NCI-H524 (cell line): Measurements from ENCODE around the gene RBBP4.
"Not testable (repeated sequence)": the region's sequence is repeated elsewhere in the genome, so short reads cannot be mapped to it uniquely, and the experiment has no call there.

ENCODE experiments used
- DNase-seq, 2 experiments: peaks; one replicate each; lab custom pipeline; 2025; lab: John Stamatoyannopoulos, UW

Gene RBBP4

DNA sequence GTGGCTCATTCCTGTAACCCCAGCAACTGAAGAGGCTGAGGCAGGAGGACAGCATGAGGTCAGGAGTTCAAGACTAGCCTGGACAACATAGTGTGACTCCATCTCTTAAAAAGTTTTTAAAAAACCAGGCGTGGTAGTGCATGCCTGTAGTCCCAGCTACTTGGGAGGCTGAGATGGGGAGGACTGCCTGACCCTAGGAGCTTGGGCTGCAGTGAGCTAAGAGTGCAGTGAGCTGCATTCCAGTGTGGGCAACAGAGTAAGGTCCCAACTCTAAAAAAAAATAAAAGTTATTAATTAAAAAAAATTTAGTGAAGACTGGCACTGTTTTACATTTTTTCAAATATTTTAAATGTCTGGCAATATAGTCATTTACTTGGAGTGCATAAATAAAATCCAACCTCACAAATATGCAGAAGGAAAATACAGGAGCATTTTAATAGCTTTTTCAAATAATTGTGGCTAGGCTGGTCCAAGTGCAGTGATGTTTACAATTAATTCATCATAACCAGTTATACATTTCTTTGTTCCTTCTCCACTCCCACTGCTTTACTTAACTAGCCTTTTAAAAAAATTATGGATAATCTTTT is 11.4 kb upstream of the RBBP4 start:
- DNase-seq = no peak

DNA sequence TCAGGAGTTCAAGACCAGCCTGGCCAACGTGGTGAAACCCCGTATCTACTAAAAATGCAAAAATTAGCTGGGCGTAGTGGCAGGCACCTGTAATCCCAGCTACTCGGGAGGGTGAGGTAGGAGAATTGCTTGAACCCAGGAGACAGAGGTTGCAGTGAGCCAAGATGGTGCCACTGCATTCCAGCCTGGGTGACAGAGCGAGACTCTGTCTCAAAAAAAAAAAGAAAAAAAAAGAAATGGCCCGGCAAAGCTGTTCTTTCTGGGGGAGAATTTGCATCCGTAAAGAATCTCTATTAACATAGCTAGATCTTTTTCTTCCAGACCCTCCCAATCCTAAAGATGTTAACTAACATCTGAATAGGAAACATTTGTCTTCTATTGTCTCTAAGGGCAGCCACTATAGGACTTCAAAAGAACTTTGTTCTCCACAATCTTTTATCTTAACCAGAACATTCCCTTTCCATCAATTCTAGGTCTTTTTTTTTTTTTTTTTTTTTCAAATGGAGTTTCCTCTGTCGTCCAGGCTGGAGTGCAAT is 8.6 kb upstream of the RBBP4 start:
- DNase-seq = not testable (repeated sequence)

DNA sequence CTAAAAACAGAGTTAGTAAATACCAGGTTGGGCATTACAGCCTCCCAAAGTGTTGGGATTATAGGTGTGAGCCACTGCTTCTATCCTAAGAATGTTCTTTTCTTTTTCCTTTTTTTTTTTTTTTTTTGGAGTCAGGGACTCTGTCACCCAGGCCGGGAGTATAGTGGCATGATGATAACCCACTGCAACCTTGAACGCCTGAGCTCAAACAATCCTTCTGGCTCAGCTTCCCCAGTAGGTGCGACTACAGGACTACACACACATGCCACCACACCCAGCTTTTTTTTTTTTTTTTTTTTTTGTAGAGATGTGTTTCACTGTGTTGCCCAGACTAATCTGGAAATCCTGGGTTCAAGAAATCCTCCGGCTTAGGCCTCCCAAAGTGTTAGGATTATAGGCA is 6.6 kb upstream of the RBBP4 start:
- DNase-seq = no peak

DNA sequence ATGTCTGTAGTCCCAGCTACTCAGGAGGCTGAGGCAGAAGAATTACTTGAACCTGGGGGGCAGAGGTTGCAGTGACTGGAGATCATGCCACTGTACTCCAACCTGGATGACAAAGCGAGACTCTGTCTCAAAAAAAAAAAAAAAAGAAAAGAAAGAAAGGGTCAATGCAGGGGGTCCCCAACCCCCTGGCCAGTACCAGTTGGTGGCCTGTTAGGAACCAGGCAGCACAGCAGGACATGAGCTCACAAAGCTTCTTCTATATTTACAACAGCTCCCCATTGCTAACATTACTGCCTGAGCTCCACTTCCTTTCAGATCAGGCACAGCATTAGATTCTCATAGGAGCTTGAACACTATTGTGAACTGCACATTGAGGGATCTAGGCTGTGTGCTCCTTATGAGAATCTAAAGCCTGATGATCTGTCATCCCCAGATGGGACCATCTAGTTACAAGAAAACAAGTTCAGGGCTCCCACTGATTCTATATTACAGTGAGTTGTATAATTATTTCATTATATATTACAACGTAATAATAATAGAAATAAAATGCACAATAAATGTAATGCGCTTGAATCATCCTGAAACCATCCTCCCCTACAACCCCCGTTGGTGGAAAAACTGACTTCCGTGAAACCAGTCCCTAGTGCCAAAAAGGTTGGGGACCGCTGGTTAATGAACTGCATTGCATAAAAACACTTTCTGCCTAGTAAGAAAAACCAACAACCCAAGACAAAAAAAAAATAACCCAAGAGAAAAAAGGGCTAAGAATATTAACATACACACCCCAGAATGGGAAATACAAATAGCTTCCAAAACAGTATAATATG is 3.5 kb upstream of the RBBP4 start:
- DNase-seq = no peak

DNA sequence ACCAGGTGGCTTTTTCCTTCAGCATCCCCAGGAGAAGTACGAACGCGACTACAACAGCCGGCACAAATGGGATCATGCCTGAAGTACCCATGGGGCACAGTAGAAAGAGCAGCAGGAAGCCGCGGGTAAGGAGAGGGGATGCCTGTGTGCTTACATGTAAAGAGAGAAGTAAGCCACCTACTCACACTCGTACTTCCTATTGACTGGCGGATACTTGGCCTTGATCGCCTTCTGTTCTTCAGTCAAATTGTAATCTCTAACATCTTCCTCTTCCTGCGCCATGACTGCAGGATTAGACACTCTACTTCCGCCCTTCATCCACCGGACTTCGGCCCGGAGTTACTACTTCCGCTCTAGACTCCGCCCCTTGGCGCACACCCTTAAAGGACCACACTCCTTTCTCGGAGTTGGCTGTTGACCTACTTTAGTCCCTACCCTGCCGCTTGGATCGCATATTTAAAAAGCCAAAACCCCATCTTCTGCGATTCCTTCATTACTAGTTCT is 708 bp upstream of the RBBP4 start, which contains the start of gene ZBTB8OS:
TSS of gene ZBTB8OS (minus strand) at position 303 of the 504 bp plus-strand sequence. CDS start at position 282, 21 bp downstream.
- DNase-seq = peak; percentile 87 to 92

DNA sequence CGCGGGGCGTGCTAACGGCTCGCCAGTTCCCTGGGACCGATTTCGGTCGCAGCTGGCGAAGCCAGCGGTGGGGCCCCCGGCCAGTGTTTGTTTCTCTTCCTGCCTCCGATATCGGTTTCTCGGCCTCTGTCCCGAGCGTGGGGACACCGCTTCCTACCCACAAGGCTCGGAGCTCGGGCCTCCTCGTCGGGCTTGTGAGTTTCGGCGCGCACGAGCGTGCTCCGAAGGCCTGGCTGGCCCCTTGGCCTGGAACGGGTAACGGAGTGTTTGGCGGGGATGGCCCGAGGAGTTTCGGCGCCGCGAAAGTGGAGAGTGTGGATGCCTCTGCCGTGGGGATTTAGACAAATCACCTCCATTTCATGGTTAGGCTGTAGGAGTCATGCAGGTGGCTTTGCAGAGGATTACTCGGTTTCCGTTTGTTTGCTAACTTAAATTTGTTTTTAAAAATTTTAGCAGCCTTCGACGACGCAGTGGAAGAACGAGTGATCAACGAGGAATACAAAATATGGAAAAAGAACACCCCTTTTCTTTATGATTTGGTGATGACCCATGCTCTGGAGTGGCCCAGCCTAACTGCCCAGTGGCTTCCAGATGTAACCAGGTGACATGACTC is 559 bp downstream of the RBBP4 start:
- DNase-seq = no peak

DNA sequence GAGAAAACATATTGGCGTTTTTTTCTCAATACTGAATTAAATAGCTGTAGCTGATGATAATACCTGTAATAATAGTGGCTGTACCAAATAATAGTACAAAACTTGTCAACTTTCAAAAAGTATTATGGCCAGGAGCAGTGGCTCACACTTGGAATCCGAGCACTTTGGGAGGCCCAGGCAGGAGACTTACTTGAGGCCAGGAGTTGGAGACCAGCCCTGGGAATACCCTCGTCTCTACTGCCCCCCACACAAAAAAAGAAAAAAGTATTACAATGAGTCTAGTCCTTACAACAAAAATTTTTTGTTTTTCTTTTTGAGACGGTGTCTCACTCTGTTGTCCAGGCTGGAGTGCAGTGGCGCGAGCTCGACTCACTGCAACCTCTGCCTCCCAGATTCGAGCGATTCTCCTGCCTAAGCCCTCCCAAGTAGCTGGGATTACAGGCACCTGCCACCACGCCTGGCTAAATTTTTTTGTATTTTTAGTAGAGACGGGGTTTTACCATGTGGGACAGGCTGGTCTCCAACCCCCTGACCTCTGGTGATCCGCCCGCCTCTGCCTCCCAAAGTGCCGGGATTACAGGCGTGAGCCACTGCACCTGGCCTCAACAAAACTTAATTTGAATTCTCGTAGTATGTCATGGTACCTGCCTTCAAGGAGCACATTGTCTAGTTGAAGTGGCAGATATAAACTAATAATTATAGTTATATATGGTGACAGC is 1.4 kb downstream of the RBBP4 start:
- no peak for DNase-seq

DNA sequence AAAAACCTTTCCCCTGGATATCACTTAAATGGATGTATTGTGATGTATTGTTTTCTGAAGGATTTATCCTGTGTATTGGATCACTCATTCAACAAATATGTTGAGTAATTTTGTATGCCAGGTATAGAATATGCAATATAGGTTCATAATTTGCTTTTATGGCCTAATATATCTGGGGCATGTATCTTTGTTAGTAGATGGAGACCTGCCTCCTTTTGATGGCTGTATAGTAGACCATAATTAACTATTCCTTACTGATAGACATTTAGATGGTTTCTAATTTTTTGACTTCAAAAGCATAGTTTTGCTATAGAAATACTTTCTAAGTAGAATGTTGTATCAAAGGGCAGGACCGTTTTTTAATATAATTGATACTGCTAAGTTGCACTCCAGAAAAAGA is 8.6 kb downstream of the RBBP4 start:
- no peak for DNase-seq

DNA sequence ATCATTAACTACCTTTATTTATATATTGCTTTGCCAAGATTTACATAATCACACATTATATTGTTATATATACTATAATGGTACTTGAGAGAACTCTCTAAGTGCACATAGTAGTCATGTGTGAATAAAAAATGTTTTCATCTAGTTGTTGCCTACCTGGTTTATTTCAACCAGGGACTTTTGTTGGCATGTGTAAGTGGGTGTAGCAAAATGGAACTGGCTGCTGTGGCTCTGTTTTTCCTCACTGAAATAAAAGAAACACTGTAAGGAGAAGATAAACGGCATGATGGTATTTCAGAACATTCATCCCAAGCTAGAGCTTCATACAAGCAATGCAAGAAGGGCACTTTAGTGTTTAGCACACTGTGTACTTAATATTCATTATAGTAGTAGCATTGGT is 14.9 kb downstream of the RBBP4 start:
- DNase-seq = no peak

DNA sequence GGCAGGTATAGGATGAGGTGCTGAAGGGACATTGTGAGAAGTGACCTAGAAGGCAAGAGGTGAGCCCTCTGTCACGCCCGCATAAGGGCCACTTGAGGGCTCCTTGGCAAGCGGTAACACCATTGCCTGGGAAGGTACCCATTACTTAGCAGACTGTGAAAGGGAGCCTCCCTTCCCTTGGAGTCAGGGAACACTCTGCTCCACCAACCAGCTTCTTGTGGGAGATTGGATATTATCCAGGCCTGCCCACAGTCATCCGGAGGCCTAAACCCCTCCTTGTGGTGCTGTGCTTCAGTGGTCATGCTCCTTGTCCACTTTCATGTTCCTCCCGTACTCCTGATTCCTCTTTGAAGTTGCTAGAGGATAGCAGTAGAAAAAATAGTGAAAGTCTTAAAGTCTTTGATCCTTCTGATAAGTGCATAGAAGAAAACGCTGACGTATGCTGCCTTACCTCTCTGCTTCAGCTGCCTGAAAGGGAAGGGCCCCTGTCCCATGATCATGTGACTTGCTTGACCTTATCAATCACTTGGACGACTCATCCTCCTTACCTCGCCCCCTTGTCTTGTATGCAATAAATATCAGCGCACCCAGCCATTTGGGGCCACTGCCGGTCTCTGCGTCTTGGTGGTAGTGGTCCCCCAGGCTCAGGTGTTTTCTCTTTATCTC is 16.0 kb downstream of the RBBP4 start:
- DNase-seq = no peak

DNA sequence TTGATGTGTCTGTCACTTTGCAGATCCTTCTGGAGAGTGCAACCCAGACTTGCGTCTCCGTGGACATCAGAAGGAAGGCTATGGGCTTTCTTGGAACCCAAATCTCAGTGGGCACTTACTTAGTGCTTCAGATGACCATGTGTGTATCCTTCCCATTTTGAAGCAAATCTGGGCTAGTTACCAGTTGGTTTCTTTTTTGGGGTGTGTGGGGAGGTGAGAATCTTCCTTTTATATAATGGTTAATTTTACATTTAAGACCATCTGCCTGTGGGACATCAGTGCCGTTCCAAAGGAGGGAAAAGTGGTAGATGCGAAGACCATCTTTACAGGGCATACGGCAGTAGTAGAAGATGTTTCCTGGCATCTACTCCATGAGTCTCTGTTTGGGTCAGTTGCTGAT is 17.7 kb downstream of the RBBP4 start:
- DNase-seq = not testable (repeated sequence)

DNA sequence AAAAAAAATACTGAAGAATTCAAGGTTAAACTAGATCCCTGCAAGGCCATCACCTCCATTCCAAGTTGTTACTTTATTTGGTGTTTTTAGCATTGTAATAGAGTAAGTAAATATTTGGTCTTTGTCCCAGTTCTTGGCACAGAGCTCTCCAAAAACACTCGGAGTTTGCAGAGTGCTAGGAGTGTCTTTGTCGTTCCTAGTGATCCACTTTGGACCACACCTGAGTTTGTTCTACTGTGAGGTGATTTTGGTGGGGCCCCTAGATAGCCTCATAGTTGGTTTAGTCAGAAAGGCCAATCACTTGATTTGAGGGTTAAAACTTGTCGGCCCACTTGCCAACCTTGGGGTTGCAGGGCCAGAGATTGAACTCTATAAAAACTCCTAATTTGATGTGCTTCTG is 25.9 kb downstream of the RBBP4 start:
- DNase-seq = no peak

DNA sequence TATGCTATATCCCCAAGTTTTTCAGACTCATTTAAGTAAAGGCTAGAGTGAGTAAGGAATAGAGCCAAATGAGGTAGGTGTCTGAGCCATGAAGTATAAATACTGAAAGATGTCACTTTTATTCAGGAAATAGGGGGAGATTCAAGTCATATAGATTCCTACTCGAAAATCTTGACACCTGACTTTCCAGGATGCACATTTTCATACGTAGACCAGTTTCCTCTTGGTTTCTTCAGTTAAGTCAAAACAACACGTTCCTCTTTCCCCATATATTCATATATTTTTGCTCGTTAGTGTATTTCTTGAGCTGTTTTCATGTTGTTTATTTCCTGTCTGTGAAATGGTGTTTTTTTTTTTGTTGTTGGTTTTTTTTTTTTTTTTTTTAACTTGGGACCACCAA is 29.0 kb downstream of the RBBP4 start:
- DNase-seq = not testable (repeated sequence)

DNA sequence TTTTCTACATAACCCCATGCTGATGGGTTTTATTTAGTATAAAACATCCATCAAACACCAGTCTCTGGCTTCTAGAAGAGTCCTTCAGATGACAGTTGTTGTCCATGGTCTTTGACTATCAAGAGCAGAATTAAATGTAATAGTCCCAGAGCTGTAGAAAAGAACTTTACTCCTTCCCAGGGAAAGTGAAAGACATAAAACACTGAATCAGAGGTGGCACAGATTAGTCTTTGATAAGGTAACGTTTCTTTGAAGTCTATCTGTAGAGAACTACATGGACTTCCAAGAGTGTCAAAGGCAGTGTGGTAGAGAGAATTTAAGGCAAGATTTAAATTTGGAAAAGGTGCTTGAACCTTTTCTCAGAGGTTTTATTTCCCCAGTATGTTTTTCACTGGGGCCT is 29.6 kb downstream of the RBBP4 start:
- DNase-seq = no peak

DNA sequence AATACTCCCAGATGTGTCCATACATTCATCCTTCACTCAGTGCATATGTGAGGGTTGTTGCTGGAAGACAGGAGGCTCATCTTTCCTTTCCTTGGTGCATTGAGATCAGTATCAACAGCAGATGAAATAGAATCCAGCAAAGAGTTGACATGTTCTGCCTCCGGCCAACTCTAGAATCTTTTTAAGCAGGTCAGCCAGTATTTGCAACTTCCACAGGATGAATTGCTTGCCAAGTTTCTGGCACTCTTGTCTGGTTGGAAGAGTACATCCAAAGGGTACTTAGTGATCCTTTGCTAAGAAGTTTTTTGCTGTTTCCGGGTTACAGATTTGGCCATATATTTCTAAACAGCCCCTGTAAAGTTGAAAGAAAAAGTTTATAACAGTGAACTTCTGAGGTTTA is 30.5 kb downstream of the RBBP4 start:
- DNase-seq = no peak

DNA sequence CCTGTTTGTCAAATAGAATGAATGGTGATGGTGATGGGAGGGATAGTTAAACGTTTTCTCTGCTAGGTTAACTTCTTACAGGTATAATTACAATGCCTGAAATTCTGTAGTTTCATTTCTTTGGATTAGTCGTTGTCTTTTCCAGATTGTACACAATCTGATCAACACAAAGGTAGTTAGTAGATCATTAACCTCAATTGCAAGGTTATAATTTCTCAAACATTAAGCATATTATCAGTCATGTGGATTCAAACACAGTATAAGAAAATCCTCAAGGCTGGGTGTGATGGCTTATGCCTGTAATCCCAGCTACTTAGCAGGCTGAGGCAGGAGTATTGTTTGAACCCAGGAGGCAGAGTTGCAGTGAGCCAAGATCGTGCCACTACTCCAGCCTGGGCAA is 31.0 kb downstream of the RBBP4 start:
- DNase-seq = no peak

DNA sequence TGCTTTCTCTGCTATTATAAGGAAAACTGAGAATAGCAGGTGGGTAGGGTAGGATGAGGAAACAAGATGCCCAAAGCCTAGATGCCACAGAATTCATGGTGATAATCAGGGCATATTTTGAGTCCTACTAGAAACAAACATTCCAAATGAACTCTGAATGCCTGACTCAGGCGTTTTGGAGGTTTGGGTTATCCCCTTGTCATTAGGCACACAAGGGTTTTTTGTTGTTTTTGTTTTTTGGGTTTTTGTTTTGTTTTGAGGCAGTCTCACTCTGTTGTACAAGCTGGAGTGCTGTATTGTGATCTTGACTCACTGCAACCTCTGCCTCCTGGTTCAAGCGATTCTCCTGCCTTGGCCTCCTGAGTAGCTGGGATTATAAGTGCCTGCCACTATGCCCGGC is 32.4 kb downstream of the RBBP4 start:
- DNase-seq = no peak

DNA sequence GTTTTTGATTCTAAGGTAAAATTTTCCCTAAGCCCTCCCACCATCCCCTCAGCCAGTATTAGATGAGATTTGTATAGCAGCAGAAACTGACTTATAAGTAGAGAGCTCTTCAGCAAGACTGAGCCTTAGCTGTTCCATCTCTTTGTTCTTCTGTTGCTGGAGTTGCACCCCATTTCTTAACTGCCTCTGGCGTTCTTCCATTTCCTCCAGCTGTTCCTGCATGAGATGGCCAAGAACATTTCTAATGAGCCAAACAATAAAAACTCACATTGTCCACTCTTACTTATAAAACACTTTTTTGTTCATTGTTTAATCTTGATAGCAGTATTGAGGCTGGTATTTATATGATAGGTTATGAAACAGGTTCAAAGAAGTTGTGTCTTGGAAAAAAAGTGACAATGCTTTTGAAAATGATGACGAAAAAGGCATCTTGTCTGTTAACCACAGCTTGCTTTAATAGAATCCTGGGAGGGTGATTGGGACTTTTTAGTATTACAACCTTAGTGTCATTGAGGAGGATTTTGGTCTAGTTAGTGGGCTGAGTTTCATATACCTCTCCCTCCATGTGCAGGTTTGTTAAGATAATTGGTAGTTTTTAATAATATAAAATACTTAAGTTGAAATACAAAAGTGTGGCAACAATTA is 33.3 kb downstream of the RBBP4 start:
- no peak for DNase-seq

DNA sequence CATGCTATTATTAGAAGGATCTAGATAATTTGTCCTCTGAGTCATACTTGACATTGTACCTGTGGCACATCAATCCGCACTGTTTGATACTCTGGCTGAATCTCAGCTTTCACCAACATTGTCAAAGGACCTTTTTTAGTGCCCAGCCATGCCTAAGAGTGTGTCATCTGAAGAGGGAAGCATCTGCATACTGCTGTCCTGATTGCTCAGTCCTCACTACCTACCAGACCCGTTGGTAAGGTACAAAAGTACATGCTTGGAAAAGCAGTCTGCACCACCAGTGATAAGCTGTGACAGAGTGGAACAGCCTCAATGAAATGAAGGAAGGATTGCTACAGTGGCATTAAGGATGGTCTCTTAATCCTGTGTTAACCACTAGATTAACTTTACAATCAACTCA is 34.5 kb downstream of the RBBP4 start:
- DNase-seq = no peak

DNA sequence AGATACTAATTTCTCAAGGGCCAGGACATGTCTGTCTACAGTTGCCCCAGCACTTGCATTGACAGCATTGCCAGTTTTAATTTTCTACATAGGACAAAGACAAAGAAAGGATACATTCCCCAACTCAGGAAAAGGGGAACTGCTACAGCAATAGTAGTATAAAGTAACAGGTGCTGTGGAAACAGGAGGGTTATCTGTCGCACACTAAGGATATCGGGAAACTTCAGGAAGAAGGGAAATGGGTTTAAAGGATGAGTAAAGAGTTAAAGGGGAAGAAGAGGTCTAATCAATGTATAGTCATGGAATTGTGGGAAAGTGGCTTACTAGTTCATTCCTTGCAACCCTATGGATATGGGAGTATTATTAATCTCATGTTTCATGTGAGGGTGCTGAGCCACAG is 35.4 kb downstream of the RBBP4 start:
- DNase-seq = no peak
